Measurements from ENCODE around the gene EEF1AKMT2.

DNA sequence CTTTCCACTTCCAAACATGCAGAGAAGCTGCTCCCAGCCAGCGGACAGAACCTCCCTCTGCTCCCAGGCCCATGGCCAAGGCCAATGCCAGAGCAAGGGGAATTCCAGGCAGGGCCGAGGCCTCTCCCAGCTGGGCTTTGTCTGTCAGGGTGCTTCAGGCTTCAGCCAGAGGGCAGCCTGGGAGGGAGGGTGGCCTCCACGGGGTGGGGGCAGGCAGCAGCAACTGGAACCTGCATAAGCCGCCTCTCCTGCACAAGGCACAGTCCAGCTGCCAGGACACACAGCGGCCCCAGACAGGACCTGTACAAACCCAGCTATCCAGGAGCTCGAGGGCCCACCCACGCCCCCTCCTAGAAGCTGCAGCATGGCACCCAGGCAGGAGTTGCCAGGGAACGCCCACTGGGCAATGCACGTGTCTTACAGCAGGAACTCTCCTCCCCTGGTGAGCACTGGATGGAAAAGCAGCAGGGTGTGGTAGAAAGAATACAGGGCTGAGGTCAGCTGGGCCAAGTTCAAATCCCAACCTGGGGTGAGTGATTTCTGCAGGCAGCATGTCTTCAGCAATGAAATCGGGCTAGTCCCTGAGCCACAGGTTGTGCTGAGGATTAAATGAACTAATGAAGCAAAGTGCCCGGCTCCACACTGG, 55.1 kb downstream of the EEF1AKMT2 start:
- TF ChIP-seq, protein P1, sequence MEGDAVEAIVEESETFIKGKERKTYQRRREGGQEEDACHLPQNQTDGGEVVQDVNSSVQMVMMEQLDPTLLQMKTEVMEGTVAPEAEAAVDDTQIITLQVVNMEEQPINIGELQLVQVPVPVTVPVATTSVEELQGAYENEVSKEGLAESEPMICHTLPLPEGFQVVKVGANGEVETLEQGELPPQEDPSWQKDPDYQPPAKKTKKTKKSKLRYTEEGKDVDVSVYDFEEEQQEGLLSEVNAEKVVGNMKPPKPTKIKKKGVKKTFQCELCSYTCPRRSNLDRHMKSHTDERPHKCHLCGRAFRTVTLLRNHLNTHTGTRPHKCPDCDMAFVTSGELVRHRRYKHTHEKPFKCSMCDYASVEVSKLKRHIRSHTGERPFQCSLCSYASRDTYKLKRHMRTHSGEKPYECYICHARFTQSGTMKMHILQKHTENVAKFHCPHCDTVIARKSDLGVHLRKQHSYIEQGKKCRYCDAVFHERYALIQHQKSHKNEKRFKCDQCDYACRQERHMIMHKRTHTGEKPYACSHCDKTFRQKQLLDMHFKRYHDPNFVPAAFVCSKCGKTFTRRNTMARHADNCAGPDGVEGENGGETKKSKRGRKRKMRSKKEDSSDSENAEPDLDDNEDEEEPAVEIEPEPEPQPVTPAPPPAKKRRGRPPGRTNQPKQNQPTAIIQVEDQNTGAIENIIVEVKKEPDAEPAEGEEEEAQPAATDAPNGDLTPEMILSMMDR (IDR thresholded peaks at IDR 0.05): peak in 2 of 7 experiments; percentile 10 to 15
- TF ChIP-seq POLR2A (IDR thresholded peaks at IDR 0.05): no peak
